Naive thymus-derived CD4-positive, alpha-beta T cell (primary cell): Measurements from ENCODE around the gene HDAC1. TPM values are rescaled to one million over a fixed set of nuclear protein-coding genes. Genes with fewer than 3 reads are reported as not detected.

Experiments
- ATAC-seq: fragments of 150-1000 bp; cut with Tn5 transposase; 2 replicates; pipeline ENCODE4 v1.10.0; 2021; ENCODE audit warnings: mild to moderate bottlenecking, moderate library complexity
- CTCF ChIA-PET: fragments of 350-600 bp; sonication (Branson Sonifier 250); formaldehyde crosslinking; loops from one replicate; lab custom pipeline; 2021; ENCODE audit warnings: antibody characterized with exemption; lab: Charles Lee
- POLR2A ChIA-PET: fragments of 350-600 bp; sonication (Branson Sonifier 250); formaldehyde crosslinking; loops from one replicate; lab custom pipeline; 2021; ENCODE audit warnings: antibody characterized with exemption, inconsistent platforms; lab: Charles Lee
- DNase-seq, 9 donors: peaks; one replicate each; pipeline versions ENCODE4 v3.0.0 to v3.0.0-alpha.2; 2020 to 2022; ENCODE audit warnings: mixed read lengths in 1 of 9
- H3K27ac ChIP-seq: one replicate; pipeline ENCODE4 v1.7.0; 2013; ENCODE audit warnings: mild to moderate bottlenecking, low read depth, low read length, moderate library complexity
- H3K27me3 ChIP-seq, 2 donors: one replicate each; pipeline ENCODE4 v1.7.0; 2013; ENCODE audit warnings: low read length in 2 of 2, mild to moderate bottlenecking in 2 of 2, moderate library complexity in 2 of 2; ENCODE audit not compliant: control insufficient read depth in 2 of 2, insufficient read depth in 2 of 2
- H3K36me3 ChIP-seq, 3 experiments: 1 replicate in 2 of 3; 2 replicates in 1 of 3; pipeline ENCODE4 v1.7.0; 2013; ENCODE audit warnings: low read length in 3 of 3, mild to moderate bottlenecking in 3 of 3, moderate library complexity in 1 of 3; ENCODE audit not compliant: insufficient read depth in 3 of 3, control insufficient read depth in 2 of 3
- H3K4me1 ChIP-seq, 2 donors: one replicate each; pipeline ENCODE4 v1.7.0; 2013; ENCODE audit warnings: low read length in 2 of 2, mild to moderate bottlenecking in 2 of 2, moderate library complexity in 1 of 2; ENCODE audit not compliant: control insufficient read depth in 2 of 2, insufficient read depth in 2 of 2
- H3K4me3 ChIP-seq: 2 replicates; pipeline ENCODE4 v1.7.0; 2013; ENCODE audit warnings: mild to moderate bottlenecking, low read length
- H3K9me3 ChIP-seq, 3 experiments: 1 replicate in 2 of 3; 2 replicates in 1 of 3; pipeline ENCODE4 v1.7.0; 2013; ENCODE audit warnings: low read length in 3 of 3; ENCODE audit not compliant: control insufficient read depth in 2 of 3
- H3K27ac Mint-ChIP-seq, 9 donors: one replicate each; pipeline ENCODE4 v1.8.0; 2020 to 2022; ENCODE audit warnings: mixed read lengths in 9 of 9, mild to moderate bottlenecking in 8 of 9, moderate library complexity in 5 of 9, inconsistent platforms in 2 of 9
- H3K27me3 Mint-ChIP-seq, 5 donors: one replicate each; pipeline ENCODE4 v1.8.0; 2021 to 2022; ENCODE audit warnings: mixed read lengths in 5 of 5, mild to moderate bottlenecking in 1 of 5
- H3K36me3 Mint-ChIP-seq, 5 donors: one replicate each; pipeline ENCODE4 v1.8.0; 2020 to 2022; ENCODE audit warnings: mixed read lengths in 5 of 5, mild to moderate bottlenecking in 3 of 5, inconsistent platforms in 1 of 5
- H3K4me1 Mint-ChIP-seq, 7 donors: one replicate each; pipeline ENCODE4 v1.8.0; 2020 to 2022; ENCODE audit warnings: mixed read lengths in 7 of 7, mild to moderate bottlenecking in 3 of 7, inconsistent platforms in 1 of 7
- H3K4me3 Mint-ChIP-seq, 10 donors: one replicate each; pipeline ENCODE4 v1.8.0; 2020 to 2022; ENCODE audit warnings: mild to moderate bottlenecking in 10 of 10, mixed read lengths in 10 of 10, moderate library complexity in 6 of 10, inconsistent platforms in 2 of 10
- H3K9me3 Mint-ChIP-seq, 11 donors: one replicate each; pipeline ENCODE4 v1.8.0; 2020 to 2022; ENCODE audit warnings: mixed read lengths in 11 of 11, mild to moderate bottlenecking in 4 of 11, inconsistent platforms in 1 of 11, moderate library complexity in 1 of 11
- intact Hi-C, 2 donors: fragments of 100-400 bp; cut with micrococcal nuclease; formaldehyde crosslinking; loops; one replicate each; pipeline ENCODE4 v1.15.1; 2023
- polyA plus RNA-seq, 2 donors: library from polyadenylated mRNA; unstranded; fragments of 300-500 nt; fragmentation: Illumina TruSeq; gene quantifications; one replicate each; pipeline ENCODE4 v1.2.3, GENCODE V29; 2021
- total RNA-seq, 6 experiments: library from RNA in 5 of 6; stranded (reverse) in 5 of 6; gene quantifications; 1 replicate in 5 of 6; 2 replicates in 1 of 6; pipeline ENCODE4 v1.2.3 and lab custom pipeline; 2021 to 2026

Gene HDAC1
- total and polyA plus RNA-seq, 7 experiments from 2014 or later, result 81.8 to 209 (median 174) TPM

GRCh38 chr1:32350785-32351398, 59.0 kb downstream of the HDAC1 start:
- H3K27me3 Mint-ChIP-seq, result peaks cover 0 to 7% (median 0%) of the 10 kb centered on the region in 5 donors
- POLR2A ChIA-PET, result interaction anchor here (0.6 to 5.4 kb wide), 6 partner anchors 14 to 186 kb away, joined by 3 to 55 read pairs (median 4); partner anchors contain the start of gene MARCKSL1
- CTCF ChIA-PET, result interaction anchor here (1.0 to 1.6 kb wide), 3 partner anchors 15 to 136 kb away, joined by 3 to 5 read pairs (median 4); partner anchors contain the start of gene MARCKSL1
- Histone ChIP-seq H3K4me3 (peak overlapping the region; percentile 62), H3K27me3 (no peaks in the 10 kb centered on the region), H3K9me3 (no peaks in the 10 kb centered on the region), H3K36me3 (no peaks in the 10 kb centered on the region), H3K4me1 (peaks cover 5 to 20% of the 10 kb centered on the region in 2 donors), H3K27ac (peak overlapping the region; percentile 75)
- peaks cover 0 to 10% (median 6%) of the 10 kb centered on the region in 5 donors for H3K36me3 Mint-ChIP-seq
- H3K9me3 Mint-ChIP-seq, result peaks cover 0 to 2% (median 0%) of the 10 kb centered on the region in 11 donors
- peaks cover 35 to 72% (median 60%) of the 10 kb centered on the region in 7 donors for H3K4me1 Mint-ChIP-seq
- DNase-seq, result peak in 4 of 9 donors; percentile 77 to 85 (median 82)
- H3K27ac Mint-ChIP-seq, result peak overlapping the region; percentile 63 to 96 (median 91)
- intact Hi-C loops, result loop anchor here (1.0 to 2.0 kb wide), 14 partner anchors 11 to 466 kb away; partner anchors contain the start of genes BSDC1 (in 2 of the 2), HDAC1 (in 2 of the 2), MARCKSL1 (in 2 of the 2) and TMEM39B (in 2 of the 2)
- peak overlapping the region; percentile 68 to 90 (median 85) for H3K4me3 Mint-ChIP-seq
- ATAC-seq, result peak; percentile 88

GRCh38 chr1:32351399-32352238, 59.7 kb downstream of the HDAC1 start:
- H3K27ac ChIP-seq, result peak overlapping the region; percentile 75
- Mint-ChIP-seq H3K4me3 (peak overlapping the region; percentile 68 to 90 (median 85)), H3K4me1 (peaks cover 35 to 65% (median 53%) of the 10 kb centered on the region in 7 donors), H3K27me3 (peaks cover 0 to under 1% (median 0%) of the 10 kb centered on the region in 5 donors), H3K36me3 (peaks cover 0 to 10% (median 6%) of the 10 kb centered on the region in 5 donors), H3K27ac (peak overlapping the region; percentile 63 to 96 (median 91)), H3K9me3 (peaks cover 0 to 2% (median 0%) of the 10 kb centered on the region in 11 donors)
- H3K27me3 ChIP-seq, result no peaks in the 10 kb centered on the region
- H3K4me3 ChIP-seq, result peak overlapping the region; percentile 62
- DNase-seq (peak; percentile 83 to 93 (median 92)), ATAC-seq (peak; percentile 97)
- intact Hi-C loops, result loop anchor here (1.0 to 2.0 kb wide), 14 partner anchors 11 to 465 kb away; partner anchors contain the start of genes BSDC1 (in 2 of the 2), HDAC1 (in 2 of the 2), MARCKSL1 (in 2 of the 2) and TMEM39B (in 2 of the 2)
- peaks cover 4 to 19% of the 10 kb centered on the region in 2 donors for H3K4me1 ChIP-seq
- H3K36me3 ChIP-seq, result no peaks in the 10 kb centered on the region
- ChIA-PET CTCF (interaction anchor here (0.8 to 1.6 kb wide), 4 partner anchors 16 to 136 kb away, joined by 3 to 5 read pairs (median 4); partner anchors contain the start of genes BSDC1 and MARCKSL1), POLR2A (interaction anchor here (0.6 to 5.4 kb wide), 12 partner anchors 15 to 187 kb away, joined by 3 to 55 read pairs (median 4); partner anchors contain the start of genes BSDC1, HDAC1 and MARCKSL1)
- H3K9me3 ChIP-seq, result no peaks in the 10 kb centered on the region

- peak overlapping the region; percentile 62 for H3K4me3 ChIP-seq
- Mint-ChIP-seq H3K36me3 (peaks cover 0 to 10% (median 6%) of the 10 kb centered on the region in 5 donors), H3K4me1 (peaks cover 35 to 59% (median 50%) of the 10 kb centered on the region in 7 donors), H3K4me3 (peak overlapping the region; percentile 45 to 90 (median 78)), H3K27ac (peak overlapping the region; percentile 15 to 71 (median 46)), H3K9me3 (peaks cover 0 to 2% (median 0%) of the 10 kb centered on the region in 11 donors), H3K27me3 (no peaks in the 10 kb centered on the region)
- H3K27ac ChIP-seq, result peak overlapping the region; percentile 75
- no peaks in the 10 kb centered on the region for H3K36me3 ChIP-seq
- ChIA-PET CTCF (interaction anchor here (0.8 to 1.6 kb wide), 4 partner anchors 18 to 136 kb away, joined by 3 to 4 read pairs (median 4); partner anchors contain the start of gene BSDC1), POLR2A (interaction anchor here (0.7 to 5.4 kb wide), 12 partner anchors 10 to 583 kb away, joined by 3 to 55 read pairs (median 6); partner anchors contain the start of genes BSDC1, CCDC28B, FAM229A and HDAC1)
- intact Hi-C loops, result no loop called here
- no peak for ATAC-seq
- no peaks in the 10 kb centered on the region for H3K9me3 ChIP-seq
- DNase-seq, result no peak
- peaks cover 4 to 19% of the 10 kb centered on the region in 2 donors for H3K4me1 ChIP-seq
- no peaks in the 10 kb centered on the region for H3K27me3 ChIP-seq
Measured at GRCh38 chr1:32352239-32352745, 60.4 kb downstream of the HDAC1 start.

GRCh38 chr1:32352831-32353383, 61.0 kb downstream of the HDAC1 start:
- ChIA-PET CTCF (interaction anchor here (0.8 to 1.6 kb wide), 5 partner anchors 19 to 137 kb away, joined by 3 to 4 read pairs (median 4); partner anchors contain the start of gene BSDC1), POLR2A (interaction anchor here (0.6 to 5.4 kb wide), 11 partner anchors 9 to 584 kb away, joined by 3 to 55 read pairs (median 6); partner anchors contain the start of genes BSDC1, CCDC28B, FAM229A and HDAC1)
- Mint-ChIP-seq H3K36me3 (peaks cover 0 to 10% (median 6%) of the 10 kb centered on the region in 5 donors), H3K27ac (peak overlapping the region in 8 of 9 donors; percentile 14 to 84 (median 60)), H3K4me1 (peaks cover 34 to 58% (median 50%) of the 10 kb centered on the region in 7 donors), H3K4me3 (peak overlapping the region; percentile 34 to 90 (median 78)), H3K27me3 (no peaks in the 10 kb centered on the region), H3K9me3 (peaks cover 0 to 2% (median 0%) of the 10 kb centered on the region in 11 donors)
- DNase-seq (no peak), ATAC-seq (no peak)
- Histone ChIP-seq H3K4me1 (peaks cover 4 to 19% of the 10 kb centered on the region in 2 donors), H3K27me3 (no peaks in the 10 kb centered on the region), H3K4me3 (no peak overlapping the region), H3K27ac (no peak overlapping the region), H3K9me3 (no peaks in the 10 kb centered on the region), H3K36me3 (no peaks in the 10 kb centered on the region)
- intact Hi-C loops, result no loop called here

- no peaks in the 10 kb centered on the region for H3K9me3 ChIP-seq
- POLR2A ChIA-PET, result interaction anchor here (0.6 to 5.4 kb wide), 10 partner anchors 9 to 418 kb away, joined by 3 to 55 read pairs (median 5); partner anchors contain the start of genes BSDC1, FAM229A, HDAC1 and MARCKSL1
- ATAC-seq, result no peak
- no peaks in the 10 kb centered on the region for H3K27me3 Mint-ChIP-seq
- DNase-seq, result no peak
- peaks cover 4 to 19% of the 10 kb centered on the region in 2 donors for H3K4me1 ChIP-seq
- H3K4me1 Mint-ChIP-seq, result peaks cover 28 to 56% (median 50%) of the 10 kb centered on the region in 7 donors
- no peaks in the 10 kb centered on the region for H3K27me3 ChIP-seq
- H3K36me3 Mint-ChIP-seq, result peaks cover 0 to 10% (median 6%) of the 10 kb centered on the region in 5 donors
- no peak overlapping the region for H3K4me3 ChIP-seq
- H3K36me3 ChIP-seq, result no peaks in the 10 kb centered on the region
- peaks cover 0 to 2% (median 0%) of the 10 kb centered on the region in 11 donors for H3K9me3 Mint-ChIP-seq
- intact Hi-C loops, result no loop called here
- H3K27ac ChIP-seq, result no peak overlapping the region
- H3K27ac Mint-ChIP-seq, result peak overlapping the region in 7 of 9 donors; percentile 22 to 89 (median 70)
- peak overlapping the region; percentile 34 to 85 (median 74) for H3K4me3 Mint-ChIP-seq
- CTCF ChIA-PET, result interaction anchor here (1.2 to 1.6 kb wide), 2 partner anchors 20 to 112 kb away, joined by 4 read pairs; no protein-coding TSS in a partner anchor
Measured at GRCh38 chr1:32353431-32353830, 61.5 kb downstream of the HDAC1 start.
